ENCODE data around the gene AJUBA.
A peak's percentile ranks its signal among the peaks of the same experiment; 100 is the strongest.
"Not testable (repeated sequence)": the region's sequence is repeated elsewhere in the genome, so short reads cannot be mapped to it uniquely, and the experiment has no call there.

The AJUBA gene

DNA sequence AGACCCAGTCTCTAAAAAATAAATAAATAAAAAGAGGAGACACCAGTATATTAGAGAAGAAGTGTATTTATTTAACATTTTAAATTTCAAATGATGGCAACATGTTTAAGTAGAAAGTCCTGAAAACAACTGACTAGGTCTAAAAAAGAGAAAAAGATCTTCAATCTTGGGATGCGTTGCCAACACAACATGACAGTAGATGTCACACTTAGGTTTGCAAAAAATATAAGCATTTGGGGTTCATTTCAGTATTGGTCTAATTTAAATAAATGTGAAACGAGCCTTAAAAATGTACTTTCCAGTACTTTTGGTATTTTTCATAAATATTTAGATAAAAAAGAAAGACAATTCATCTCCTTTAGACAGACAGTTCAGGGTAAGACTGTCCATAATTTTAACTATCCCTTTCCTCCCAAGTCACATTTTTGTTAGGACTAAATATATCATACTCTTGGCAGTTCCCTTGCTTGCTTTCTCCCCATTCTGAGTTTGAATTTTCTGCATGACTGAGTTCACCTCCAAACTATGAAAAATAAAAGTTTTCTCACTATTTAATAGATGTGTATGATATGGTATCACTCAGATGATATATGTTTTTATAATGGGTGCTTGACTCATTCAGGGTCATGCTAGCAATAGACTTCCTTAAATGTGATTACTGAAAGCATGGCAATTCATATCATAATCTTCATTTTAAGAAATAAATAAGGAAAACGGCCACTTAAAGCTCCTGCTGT is 23.3 kb upstream of the AJUBA start:
- DNase-seq: no peak

DNA sequence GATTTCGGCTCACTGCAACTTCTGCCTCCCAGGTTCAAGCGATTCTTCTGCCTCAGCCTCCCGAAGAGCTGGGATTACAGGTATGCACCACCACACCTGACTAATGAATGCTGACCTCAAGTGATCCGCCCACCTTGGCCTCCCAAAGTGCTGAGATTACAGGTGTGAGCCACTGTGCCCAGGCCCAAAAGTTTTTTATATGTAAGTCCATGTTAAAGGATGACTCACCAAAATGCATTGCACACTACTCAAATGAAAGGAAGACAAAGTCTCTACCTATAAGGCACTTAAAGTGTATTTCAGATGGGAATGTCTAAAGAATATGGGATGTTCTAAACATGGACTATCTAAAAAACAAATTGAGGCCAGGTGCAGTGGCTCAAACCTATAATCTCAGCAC is 21.9 kb upstream of the AJUBA start:
- DNase-seq: not testable (repeated sequence)

- no peak for DNase-seq
Observed at GRCh38 chr14:23002592-23002991, 20.2 kb upstream of the AJUBA start.

GRCh38 chr14:23000860-23001259 is 18.5 kb upstream of the AJUBA start:
- peak; percentile 31 for DNase-seq

- no peak for DNase-seq
Observed at GRCh38 chr14:22998329-22999012, 16.1 kb upstream of the AJUBA start.

DNA sequence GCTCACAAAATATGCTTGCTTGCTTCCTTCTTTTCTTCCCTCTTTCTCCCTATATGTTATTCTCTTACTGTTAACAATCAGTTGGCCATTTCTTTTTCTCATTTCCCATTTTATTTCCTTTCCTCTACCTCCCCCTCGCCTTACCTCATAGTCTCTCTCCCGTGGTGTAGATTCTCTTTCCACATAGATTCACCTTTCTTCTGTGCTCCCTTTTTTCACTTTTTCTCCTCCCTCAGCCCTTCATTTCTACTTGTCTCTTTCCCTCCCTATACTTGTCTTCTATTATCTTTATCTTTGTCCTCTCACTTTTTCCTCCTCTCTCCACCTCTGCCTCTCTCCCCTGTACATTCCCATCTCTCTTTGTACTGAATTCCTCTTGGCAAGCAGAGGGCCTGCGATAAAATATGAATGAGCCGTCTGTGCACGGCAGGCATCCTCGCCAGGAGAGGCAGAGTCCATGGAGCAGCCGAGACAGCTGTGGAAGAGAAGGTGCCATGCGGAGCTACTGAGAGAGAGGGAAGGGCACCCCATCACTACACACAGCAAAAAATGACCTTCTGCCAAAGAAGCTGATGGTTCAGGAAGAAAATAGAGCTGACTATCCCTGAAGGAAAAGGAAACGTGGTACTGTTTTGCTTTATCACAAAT is 15.4 kb upstream of the AJUBA start:
- DNase-seq: peak; percentile 15

GRCh38 chr14:22996768-22997654 is 14.7 kb upstream of the AJUBA start:
- peak; percentile 56 for DNase-seq

DNA sequence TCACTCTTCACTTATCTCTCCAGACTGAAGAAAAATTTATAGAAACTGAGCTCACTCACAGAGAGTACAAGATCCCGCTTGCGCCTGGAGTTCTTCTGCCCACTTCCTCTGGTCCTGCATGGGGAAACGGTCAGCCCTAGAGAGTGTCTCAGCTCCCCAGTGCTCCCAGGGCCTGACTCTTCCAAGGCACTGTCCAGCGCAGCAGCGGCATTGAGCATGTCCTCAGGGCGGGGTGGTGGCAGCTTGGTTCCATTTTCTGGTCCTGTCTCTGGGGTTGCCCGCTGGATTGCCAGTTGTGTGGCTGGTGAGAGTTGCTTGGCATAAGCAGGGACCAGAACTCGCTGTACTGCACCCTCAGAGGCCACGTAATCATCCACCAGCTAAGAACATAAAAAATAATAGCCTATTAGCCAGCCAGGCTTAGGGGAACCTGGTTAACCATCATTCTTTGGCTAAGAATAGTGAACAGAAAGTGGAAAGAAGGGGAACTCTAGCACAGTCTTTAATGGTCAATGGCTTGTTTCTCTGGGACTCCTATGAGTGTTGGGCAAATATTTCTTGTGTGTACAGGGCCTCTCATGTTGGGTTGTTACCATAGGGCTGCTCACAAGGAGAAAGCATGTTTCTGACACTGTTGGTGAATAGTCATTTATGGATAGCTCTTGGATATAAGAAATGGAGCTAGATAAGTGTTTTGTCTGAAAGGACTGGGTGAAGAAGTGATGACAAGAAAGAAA is 13.7 kb upstream of the AJUBA start:
- no peak for DNase-seq

- peak; percentile 83 for DNase-seq
Observed at GRCh38 chr14:22994762-22995275, 12.5 kb upstream of the AJUBA start.

GRCh38 chr14:22993517-22993916 is 11.2 kb upstream of the AJUBA start:
- DNase-seq: no peak

GRCh38 chr14:22991852-22992251 is 9.5 kb upstream of the AJUBA start:
- DNase-seq: no peak

GRCh38 chr14:22987291-22987690 is 4.9 kb upstream of the AJUBA start:
- no peak for DNase-seq

DNA sequence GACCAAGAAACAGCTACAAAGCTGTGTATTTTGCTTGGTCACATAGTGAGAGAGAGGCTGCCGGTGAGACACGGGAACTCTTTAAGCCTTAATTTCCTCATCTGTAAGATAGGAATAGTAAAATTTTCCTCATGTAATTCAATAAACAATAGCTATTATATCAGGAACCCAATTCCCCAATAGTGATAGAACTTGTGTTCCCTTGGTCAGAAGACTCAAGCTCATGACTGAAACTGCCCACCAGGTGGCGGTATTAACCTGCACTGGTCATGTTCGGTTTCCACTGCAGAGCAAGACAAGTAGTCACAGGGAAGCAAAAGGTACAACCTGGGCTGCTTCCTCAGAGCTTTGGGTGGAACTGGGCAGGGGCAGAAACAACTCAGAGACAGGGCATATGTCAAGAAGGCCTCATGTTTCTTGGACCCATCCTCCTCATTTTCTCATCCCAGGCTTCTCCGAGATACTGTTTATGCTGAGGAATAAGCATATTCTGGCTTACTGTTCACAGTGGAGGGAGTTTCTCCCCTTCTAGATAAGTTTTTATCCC is 4.2 kb upstream of the AJUBA start:
- DNase-seq: peak; percentile 88

DNA sequence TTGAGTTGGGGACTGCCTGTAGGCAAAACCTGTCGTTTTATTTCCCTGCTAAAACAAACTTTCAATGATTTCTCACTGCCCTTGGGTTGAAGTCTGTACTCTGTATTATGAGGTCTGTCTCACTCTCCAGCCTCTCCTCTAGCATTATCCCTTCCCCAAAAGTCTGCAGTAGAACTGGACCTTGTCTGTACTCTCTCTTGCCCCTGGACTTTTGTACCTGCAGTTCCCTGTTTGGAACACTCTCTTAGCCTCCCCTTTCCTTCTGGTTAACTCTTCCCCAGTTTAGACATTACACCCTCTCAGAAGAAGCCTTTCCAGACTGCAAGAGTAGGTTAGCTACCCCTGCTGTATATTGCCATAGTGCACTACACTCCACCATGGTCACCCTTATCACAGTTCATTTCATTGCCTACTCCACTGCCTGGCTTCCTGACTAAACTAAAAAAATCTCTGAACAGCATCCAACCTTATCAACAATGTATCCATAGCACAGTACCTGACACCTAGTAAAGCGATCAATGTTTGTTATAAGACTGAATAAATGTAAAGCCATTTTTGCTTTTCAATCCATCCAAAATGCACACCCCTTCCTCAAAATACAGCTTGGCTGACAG is 3.6 kb upstream of the AJUBA start:
- no peak for DNase-seq

DNA sequence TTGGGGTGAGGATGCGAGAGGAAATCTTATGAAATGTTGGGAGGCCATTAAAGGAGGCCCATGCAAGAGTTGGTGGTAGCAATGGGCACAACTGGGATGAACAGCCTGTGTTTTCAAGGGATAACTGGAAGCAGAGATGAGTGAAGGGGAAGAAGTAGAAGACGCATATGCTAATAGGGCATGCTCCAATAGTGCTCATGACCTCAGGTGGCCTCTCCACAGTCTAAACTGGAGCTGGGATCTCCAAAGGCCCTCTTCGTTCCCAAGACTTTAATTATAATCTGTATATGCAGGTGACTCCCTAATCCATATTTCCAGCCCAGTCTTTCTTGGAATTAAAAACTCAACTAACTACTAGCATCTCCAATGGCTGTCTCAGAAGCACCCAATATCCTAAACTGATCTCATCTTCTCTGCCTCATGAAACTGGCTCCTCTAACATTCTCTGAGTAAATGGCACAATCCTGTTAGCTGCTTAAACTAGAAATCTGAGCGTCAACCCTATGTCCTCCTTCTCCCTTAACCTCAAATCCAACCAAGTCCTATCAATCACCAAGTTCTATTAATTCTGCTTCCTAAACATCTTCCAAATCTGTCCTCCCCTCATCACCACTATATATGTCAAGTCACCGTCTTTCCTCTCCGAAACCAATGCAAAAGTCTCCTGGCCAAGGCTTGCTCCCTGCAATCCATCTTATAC is 2.8 kb upstream of the AJUBA start:
- DNase-seq: no peak

- DNase-seq: peak; percentile 53
Observed at GRCh38 chr14:22981876-22982476, 375 bp downstream of the AJUBA start.

- DNase-seq: peak; percentile 50
Observed at GRCh38 chr14:22981090-22981875, 1.1 kb downstream of the AJUBA start.

DNA sequence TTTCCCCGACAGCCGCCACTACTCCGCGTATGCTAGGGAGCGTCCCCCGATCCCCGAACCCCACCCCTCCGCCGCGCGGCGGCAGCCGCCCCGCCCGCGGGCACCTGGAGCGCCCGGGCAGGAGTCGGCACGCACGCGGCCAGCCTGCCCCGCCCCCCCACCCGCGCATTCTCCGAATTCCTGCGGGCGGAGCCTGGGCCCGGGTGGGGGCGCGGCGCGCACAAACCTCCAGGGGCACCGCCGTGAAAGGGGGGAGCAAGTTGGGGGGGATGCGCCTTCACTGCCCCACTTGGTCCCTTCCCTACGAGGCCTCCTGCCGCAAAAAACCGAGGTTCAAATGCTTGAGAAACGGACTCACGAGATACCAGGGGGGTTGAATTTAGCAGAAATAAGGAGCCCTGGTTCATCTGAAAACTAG is 1.7 kb downstream of the AJUBA start:
- peak; percentile 52 for DNase-seq

DNA sequence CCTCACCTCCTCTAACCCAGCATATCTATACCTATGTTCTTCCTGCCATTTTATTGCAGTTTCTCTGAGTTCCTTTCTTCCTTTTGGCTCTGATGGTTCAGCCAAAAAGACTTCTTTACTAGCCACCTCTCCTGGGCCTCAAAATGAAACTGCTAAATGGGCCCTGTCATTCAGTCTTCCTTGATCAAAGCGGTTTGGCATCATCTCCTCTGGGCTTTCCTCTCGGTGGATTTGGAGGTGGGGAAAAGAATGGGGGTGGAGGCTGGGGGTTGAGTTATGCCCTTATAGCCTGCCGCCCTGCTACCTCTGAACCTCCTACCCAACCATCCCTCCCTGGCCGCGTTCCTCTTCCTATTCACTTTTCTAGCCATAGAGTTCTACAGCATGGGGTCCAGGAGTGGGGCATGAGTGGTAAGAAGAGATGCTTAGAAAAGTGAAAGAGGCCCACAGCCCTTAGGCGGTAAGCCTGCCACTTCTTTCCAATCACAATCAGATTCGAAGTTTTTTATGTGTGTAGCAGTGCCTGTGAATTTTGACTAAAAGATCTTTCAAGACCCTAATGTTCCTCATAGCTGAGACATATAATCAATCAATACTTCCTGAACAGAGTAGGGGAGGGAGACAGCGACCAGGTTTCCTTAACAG is 2.5 kb downstream of the AJUBA start:
- DNase-seq: no peak

Data from NCI-H69 (cell line).